AML-193 (cell line): ENCODE results near the gene ANAPC1.
"Not testable (repeated sequence)": the region's sequence is repeated elsewhere in the genome, so short reads cannot be mapped to it uniquely, and the experiment has no call there.

Experiments used
- DNase-seq, 2 experiments: peaks; one replicate each; lab custom pipeline; 2025; lab: John Stamatoyannopoulos, UW

Gene ANAPC1

GRCh38 chr2:111735838-111736721, 147.9 kb downstream of the ANAPC1 start:
- DNase-seq, result peak; percentile 1 to 26

DNA sequence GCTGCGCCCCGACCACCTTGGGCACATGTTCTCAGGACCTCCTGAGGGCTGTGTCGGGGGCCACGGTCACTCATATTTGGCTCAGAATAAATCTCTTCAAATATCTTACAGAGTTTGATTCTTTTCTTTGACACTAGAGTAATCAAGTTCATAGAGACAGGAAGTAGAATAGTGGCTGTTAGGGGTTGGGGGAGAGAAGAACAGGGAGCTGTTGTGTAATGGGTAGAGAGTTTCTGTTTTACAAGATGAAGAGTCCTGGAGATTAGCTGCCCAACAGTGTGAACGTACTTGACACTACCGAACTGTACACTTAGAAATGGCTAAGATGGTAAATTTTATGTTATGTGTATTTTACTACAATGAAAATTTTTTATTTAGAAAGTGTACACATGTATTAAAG, 148.6 kb downstream of the ANAPC1 start:
- DNase-seq, result not testable (repeated sequence)

DNA sequence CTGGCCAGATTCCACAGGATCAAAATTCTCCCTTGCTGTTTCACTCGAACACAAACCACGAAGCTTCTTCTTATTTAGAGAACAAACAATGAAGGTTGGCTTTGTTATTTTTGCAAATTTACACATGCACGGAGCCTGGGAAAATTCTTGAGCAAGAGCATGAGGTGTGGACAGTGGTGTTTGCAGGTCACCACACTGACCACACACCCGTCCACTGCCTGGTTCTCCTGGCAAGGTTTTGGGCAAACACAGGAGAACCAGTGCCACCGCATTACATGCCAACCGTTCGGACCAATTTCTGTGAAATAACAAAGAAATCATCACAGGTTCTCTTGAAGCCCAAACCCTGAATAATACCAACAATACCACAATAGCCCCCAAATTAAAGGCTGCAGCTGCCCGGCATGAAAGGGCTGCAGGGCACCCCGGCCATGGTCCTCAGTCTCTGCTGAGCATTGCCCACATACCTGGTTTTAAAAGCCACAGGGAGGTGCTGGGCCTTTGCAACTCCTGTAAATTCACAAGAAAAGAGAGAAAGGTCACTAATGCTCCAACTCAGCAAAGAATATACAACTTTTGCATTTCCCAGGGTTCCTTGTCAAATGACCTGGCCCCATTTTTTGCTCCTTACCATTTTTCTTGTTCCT, 154.1 kb downstream of the ANAPC1 start:
- DNase-seq, result not testable (repeated sequence)

DNA sequence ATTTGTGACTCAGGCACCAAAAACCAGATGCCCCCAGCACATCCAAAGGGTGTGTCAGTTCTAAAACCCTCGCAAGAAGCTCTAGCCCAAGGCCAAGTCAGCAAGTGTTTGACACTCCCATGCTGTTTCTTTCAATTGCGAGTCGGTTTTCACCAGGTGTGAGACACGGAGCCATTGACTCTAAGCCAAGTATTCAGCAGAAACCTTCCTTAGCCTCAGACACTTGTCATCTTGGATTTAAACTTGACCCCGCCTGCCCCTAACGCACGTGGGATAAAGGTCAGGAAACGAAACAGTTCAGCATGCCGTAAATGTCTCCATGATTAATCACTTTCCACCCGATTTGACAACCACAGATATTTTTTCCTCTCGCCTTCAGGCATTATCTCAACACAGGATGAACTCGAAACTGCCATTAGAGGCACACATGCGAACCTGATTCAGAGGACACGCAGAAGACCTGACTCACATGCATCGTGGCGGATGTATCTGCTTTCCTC, 156.3 kb downstream of the ANAPC1 start:
- DNase-seq, result not testable (repeated sequence)

- not testable (repeated sequence) for DNase-seq
These were observed 158.3 kb downstream of the ANAPC1 start for GRCh38 chr2:111725742-111726141.

GRCh38 chr2:111719610-111720009, 164.4 kb downstream of the ANAPC1 start:
- DNase-seq, result not testable (repeated sequence)
